ENCODE measurements around the gene FNDC3A.

FNDC3A gene

GRCh38 chr13:48955536-48955935 lies 20.2 kb upstream of the FNDC3A start:
- no peak for TF ChIP-seq POLR2AphosphoS5 (IDR thresholded peaks at IDR 0.05; ENCODE audit: low read depth)
- TF ChIP-seq GABPA (IDR thresholded peaks at IDR 0.05; ENCODE audit: low read depth) = no peak
- TF ChIP-seq SPI1 (IDR thresholded peaks at IDR 0.05; ENCODE audit: borderline replicate concordance, low read depth) = no peak
- TF ChIP-seq REST (IDR thresholded peaks at IDR 0.05; ENCODE audit: insufficient replicate concordance, low read depth) = no peak
- no peak for TF ChIP-seq CTCF (IDR thresholded peaks at IDR 0.05; ENCODE audit: insufficient read depth, low read length)
- no peak for DNase-seq (ENCODE audit: low read depth in 1 of 2, low spot score in 1 of 2)
- Histone ChIP-seq H3K27ac (replicated peaks) (no peak overlapping the region), H3K27me3 (ENCODE audit: insufficient read depth, poor library complexity, severe bottlenecking) (no peaks in the 10 kb centered on the region), H3K4me3 (replicated peaks; ENCODE audit: insufficient read depth, low read length) (no peak overlapping the region)

- DNase-seq (ENCODE audit: low read depth in 1 of 2, low spot score in 1 of 2) = no peak
Measured at GRCh38 chr13:48961379-48961778, 14.3 kb upstream of the FNDC3A start.

GRCh38 chr13:48962281-48962680 lies 13.4 kb upstream of the FNDC3A start:
- DNase-seq (ENCODE audit: low read depth in 1 of 2, low spot score in 1 of 2) = no peak
- no peak overlapping the region for H3K4me3 ChIP-seq (replicated peaks; ENCODE audit: insufficient read depth, low read length)
- H3K27me3 ChIP-seq (ENCODE audit: insufficient read depth, poor library complexity, severe bottlenecking) = no peaks in the 10 kb centered on the region
- no peak overlapping the region for H3K27ac ChIP-seq (replicated peaks)
- TF ChIP-seq POLR2AphosphoS5 (IDR thresholded peaks at IDR 0.05; ENCODE audit: low read depth) (no peak), SPI1 (IDR thresholded peaks at IDR 0.05; ENCODE audit: borderline replicate concordance, low read depth) (no peak), REST (IDR thresholded peaks at IDR 0.05; ENCODE audit: insufficient replicate concordance, low read depth) (no peak), CTCF (IDR thresholded peaks at IDR 0.05; ENCODE audit: insufficient read depth, low read length) (no peak), GABPA (IDR thresholded peaks at IDR 0.05; ENCODE audit: low read depth) (no peak)

More at GRCh38 chr13:48961379-48961778, 14.3 kb upstream of the FNDC3A start:
- TF ChIP-seq SPI1 (IDR thresholded peaks at IDR 0.05; ENCODE audit: borderline replicate concordance, low read depth) = no peak
- no peak for TF ChIP-seq POLR2AphosphoS5 (IDR thresholded peaks at IDR 0.05; ENCODE audit: low read depth)
- no peak for TF ChIP-seq REST (IDR thresholded peaks at IDR 0.05; ENCODE audit: insufficient replicate concordance, low read depth)
- TF ChIP-seq GABPA (IDR thresholded peaks at IDR 0.05; ENCODE audit: low read depth) = no peak
- no peak for TF ChIP-seq CTCF (IDR thresholded peaks at IDR 0.05; ENCODE audit: insufficient read depth, low read length)
- Histone ChIP-seq H3K27ac (replicated peaks) (no peak overlapping the region), H3K27me3 (ENCODE audit: insufficient read depth, poor library complexity, severe bottlenecking) (no peaks in the 10 kb centered on the region), H3K4me3 (replicated peaks; ENCODE audit: insufficient read depth, low read length) (no peak overlapping the region)

Measured in HL-60 (cell line).